GM12892 (cell line): ENCODE measurements around the gene BCL2L11.

Source experiments
- POLR2A ChIP-seq: IDR thresholded peaks from 2 replicates; pipeline ENCODE4 v1.6.1; 2011; ENCODE audit warnings: low read depth, low read length, control low read depth
- TAF1 ChIP-seq: IDR thresholded peaks from 2 replicates; pipeline ENCODE4 v1.6.1; 2011; ENCODE audit warnings: low read depth, mild to moderate bottlenecking, control low read depth, low read length, borderline replicate concordance

- TF ChIP-seq POLR2A (no peak), TAF1 (no peak)
Observed at GRCh38 chr2:111149882-111150455, 29.3 kb downstream of the BCL2L11 start.
